GM23248 (cell line): Measurements from ENCODE around the gene NDNF. TPM values are rescaled to one million over a fixed set of nuclear protein-coding genes. Genes with fewer than 3 reads are reported as not detected.

Experiments used
- DNase-seq: peaks from one replicate; pipeline ENCODE4 v3.0.0-alpha.2; 2015
- H2AFZ ChIP-seq: fragments of 200-600 bp; sonication (generic); 2 replicates; pipeline ENCODE4 v1.6.1; 2016; ENCODE audit warnings: antibody characterized with exemption
- H3F3A ChIP-seq: fragments of 200-600 bp; sonication (generic); 2 replicates; pipeline ENCODE4 v1.6.1; 2016; ENCODE audit warnings: mild to moderate bottlenecking, antibody characterized with exemption, mixed run types; ENCODE audit not compliant: insufficient read depth
- H3K27ac ChIP-seq: fragments of 200-600 bp; sonication (generic); 2 replicates; pipeline ENCODE4 v1.5.1; 2016; ENCODE audit warnings: mild to moderate bottlenecking
- H3K27me3 ChIP-seq: fragments of 200-600 bp; sonication (generic); replicated peaks from 2 replicates; pipeline ENCODE4 v1.6.1; 2016; ENCODE audit warnings: mild to moderate bottlenecking; ENCODE audit not compliant: insufficient read depth
- H3K36me3 ChIP-seq: fragments of 200-600 bp; sonication (generic); 2 replicates; pipeline ENCODE4 v1.6.1; 2016; ENCODE audit warnings: low read depth, mild to moderate bottlenecking
- H3K4me1 ChIP-seq: fragments of 200-600 bp; sonication (generic); 2 replicates; pipeline ENCODE4 v1.6.1; 2016; ENCODE audit warnings: mild to moderate bottlenecking; ENCODE audit not compliant: insufficient read depth
- H3K4me2 ChIP-seq: fragments of 200-600 bp; sonication (generic); one replicate; pipeline ENCODE4 v1.6.1; 2016; ENCODE audit warnings: mild to moderate bottlenecking; ENCODE audit not compliant: unreplicated experiment
- H3K4me3 ChIP-seq: fragments of 200-600 bp; sonication (generic); 2 replicates; pipeline ENCODE4 v1.5.1; 2016; ENCODE audit warnings: mild to moderate bottlenecking
- H3K79me2 ChIP-seq: fragments of 200-600 bp; sonication (generic); 2 replicates; pipeline ENCODE4 v1.6.1; 2016; ENCODE audit warnings: mild to moderate bottlenecking; ENCODE audit not compliant: insufficient read depth
- H3K9ac ChIP-seq: fragments of 200-600 bp; sonication (generic); 2 replicates; pipeline ENCODE4 v1.6.1; 2016; ENCODE audit warnings: mild to moderate bottlenecking
- H3K9me2 ChIP-seq: fragments of 200-600 bp; sonication (generic); 2 replicates; pipeline ENCODE4 v1.6.1; 2016; ENCODE audit warnings: mixed run types, mild to moderate bottlenecking, moderate library complexity; ENCODE audit not compliant: insufficient read depth
- H3K9me3 ChIP-seq: fragments of 200-600 bp; sonication (generic); one replicate; pipeline ENCODE4 v1.6.1; 2017; ENCODE audit warnings: low read depth
- H4K20me1 ChIP-seq: fragments of 200-600 bp; sonication (generic); 2 replicates; pipeline ENCODE4 v1.6.0; 2016; ENCODE audit not compliant: insufficient read depth
- EZH2 ChIP-seq: fragments of 200-600 bp; sonication (generic); IDR thresholded peaks from 2 replicates; pipeline ENCODE4 v1.6.1; 2018; ENCODE audit warnings: antibody characterized with exemption, mild to moderate bottlenecking; ENCODE audit not compliant: insufficient read depth, poor library complexity, severe bottlenecking
- EZH2phosphoT487 ChIP-seq: fragments of 200-600 bp; sonication (generic); IDR thresholded peaks from 2 replicates; pipeline ENCODE4 v1.6.1; 2018; ENCODE audit warnings: antibody characterized with exemption, moderate library complexity, mild to moderate bottlenecking, low read depth; ENCODE audit not compliant: insufficient read depth
- WGBS, 2 experiments: methylation state at CpG; one replicate each; pipeline ENCODE4 v1.1.6; 2015 to 2017; ENCODE audit warnings: low lambda C conversion rate in 2 of 2, low coverage in 1 of 2; ENCODE audit errors: missing lambda C conversion rate in 2 of 2; 5-methylcytosine and 5-hydroxymethylcytosine counted together
- in situ Hi-C: fragments of 300-500 bp; cut with MboI; formaldehyde crosslinking; loops from 2 replicates; pipeline ENCODE4 v1.15.0; 2020
- polyA plus RNA-seq: library from polyadenylated mRNA; unstranded; fragments of >200 nt; fragmentation: Nextera tagmentation; extraction: Ambion mirVana; gene quantifications from 2 replicates; pipeline ENCODE4 v1.2.1, GENCODE V29; 2016
- total RNA-seq: library from RNA; depleted of rRNA; stranded (reverse); fragments of >200 nt; shearing (Covaris generic); gene quantifications from 2 replicates; pipeline ENCODE4 v1.2.3, GENCODE V29; 2014; rRNA removed

NDNF gene
- total and polyA plus RNA-seq, 2 experiments from 2014 or later = 3.1 to 3.4 TPM

- Histone ChIP-seq H3K27ac (no peak overlapping the region), H2AFZ (no peak overlapping the region), H3K4me2 (no peak overlapping the region), H3K36me3 (no peaks in the 10 kb centered on the region), H4K20me1 (no peaks in the 10 kb centered on the region), H3K4me3 (no peak overlapping the region), H3K9ac (no peak overlapping the region), H3K9me2 (no peaks in the 10 kb centered on the region), H3K9me3 (no peaks in the 10 kb centered on the region), H3K4me1 (no peaks in the 10 kb centered on the region; the same call in 1 of the 2 replicates), H3K79me2 (no peaks in the 10 kb centered on the region), H3F3A (no peaks in the 10 kb centered on the region), H3K27me3 (no peaks in the 10 kb centered on the region)
- DNase-seq = peak; percentile 42
- no peak for TF ChIP-seq EZH2
- TF ChIP-seq EZH2phosphoT487 = no peak
- 3 to 4% methylated on average over 1 of the region's 1 CpG for WGBS, 2 experiments
- in situ Hi-C loops = no loop called here
These were observed 76.9 kb downstream of the NDNF start for GRCh38 chr4:120995266-120996010.

- no peaks in the 10 kb centered on the region; the same call in 1 of the 2 replicates for H3K4me1 ChIP-seq
- H3F3A ChIP-seq = no peaks in the 10 kb centered on the region
- H3K79me2 ChIP-seq = no peaks in the 10 kb centered on the region
- no peaks in the 10 kb centered on the region for H3K9me2 ChIP-seq
- in situ Hi-C loops = no loop called here
- WGBS, 2 experiments = 45 to 56% methylated on average over 1 of the region's 1 CpG
- no peaks in the 10 kb centered on the region for H3K9me3 ChIP-seq
- H3K9ac ChIP-seq = no peak overlapping the region
- no peak for TF ChIP-seq EZH2
- no peak for TF ChIP-seq EZH2phosphoT487
- no peaks in the 10 kb centered on the region for H3K36me3 ChIP-seq
- DNase-seq = no peak
- no peaks in the 10 kb centered on the region for H3K27me3 ChIP-seq
- no peak overlapping the region for H3K4me3 ChIP-seq
- no peak overlapping the region for H3K4me2 ChIP-seq
- H4K20me1 ChIP-seq = no peaks in the 10 kb centered on the region
- no peak overlapping the region for H3K27ac ChIP-seq
- no peak overlapping the region for H2AFZ ChIP-seq
These were observed 77.8 kb downstream of the NDNF start for GRCh38 chr4:120994521-120994920.

- Histone ChIP-seq H3K9me3 (no peaks in the 10 kb centered on the region), H3K36me3 (no peaks in the 10 kb centered on the region), H3K79me2 (no peaks in the 10 kb centered on the region), H3K27me3 (no peaks in the 10 kb centered on the region), H3K9me2 (no peaks in the 10 kb centered on the region), H3K4me3 (no peak overlapping the region), H3K9ac (no peak overlapping the region), H3K4me1 (no peaks in the 10 kb centered on the region; the same call in 1 of the 2 replicates), H4K20me1 (no peaks in the 10 kb centered on the region), H3K27ac (no peak overlapping the region), H3K4me2 (no peak overlapping the region), H3F3A (no peaks in the 10 kb centered on the region), H2AFZ (no peak overlapping the region)
- in situ Hi-C loops = no loop called here
- 41 to 52% methylated on average over 2 of the region's 2 CpGs for WGBS, 2 experiments
- peak; percentile 7 for DNase-seq
- TF ChIP-seq EZH2 (no peak), EZH2phosphoT487 (no peak)
These were observed 80.5 kb downstream of the NDNF start for GRCh38 chr4:120991885-120992284.

GRCh38 chr4:120990246-120990645, 82.1 kb downstream of the NDNF start:
- Histone ChIP-seq H3K4me3 (no peak overlapping the region), H3K4me2 (no peak overlapping the region), H3K9ac (no peak overlapping the region), H3K9me2 (no peaks in the 10 kb centered on the region), H3K9me3 (no peaks in the 10 kb centered on the region), H3K27ac (no peak overlapping the region), H3K4me1 (no peaks in the 10 kb centered on the region), H4K20me1 (no peaks in the 10 kb centered on the region), H3K36me3 (no peaks in the 10 kb centered on the region), H3K79me2 (no peaks in the 10 kb centered on the region), H3F3A (no peaks in the 10 kb centered on the region), H2AFZ (no peak overlapping the region), H3K27me3 (no peaks in the 10 kb centered on the region)
- DNase-seq = no peak
- TF ChIP-seq EZH2 = no peak
- no peak for TF ChIP-seq EZH2phosphoT487
- in situ Hi-C loops = no loop called here
- 87 to 92% methylated on average over 2 of the region's 2 CpGs for WGBS, 2 experiments

Other genes with a start within 250 kb of the NDNF start
- 12.6 and 18.7 TPM in 2 replicates for gene PRDM5, start 149.8 kb downstream of the NDNF start, total RNA-seq
- gene PRDM5, start 149.8 kb downstream of the NDNF start, polyA plus RNA-seq = 7.7 and 8.7 TPM in 2 replicates
- 0.76 and 1.4 TPM in 2 replicates for gene TNIP3, start 91.8 kb upstream of the NDNF start, total RNA-seq
- gene TNIP3, start 91.8 kb upstream of the NDNF start, polyA plus RNA-seq = 2.2 TPM in 2 replicates